Measurements from ENCODE around the gene LACTB.
A peak's percentile ranks its signal among the peaks of the same experiment; 100 is the strongest.

LACTB gene

GRCh38 chr15:63134245-63134985, 12.8 kb downstream of the LACTB start:
- DNase-seq = no peak

DNA sequence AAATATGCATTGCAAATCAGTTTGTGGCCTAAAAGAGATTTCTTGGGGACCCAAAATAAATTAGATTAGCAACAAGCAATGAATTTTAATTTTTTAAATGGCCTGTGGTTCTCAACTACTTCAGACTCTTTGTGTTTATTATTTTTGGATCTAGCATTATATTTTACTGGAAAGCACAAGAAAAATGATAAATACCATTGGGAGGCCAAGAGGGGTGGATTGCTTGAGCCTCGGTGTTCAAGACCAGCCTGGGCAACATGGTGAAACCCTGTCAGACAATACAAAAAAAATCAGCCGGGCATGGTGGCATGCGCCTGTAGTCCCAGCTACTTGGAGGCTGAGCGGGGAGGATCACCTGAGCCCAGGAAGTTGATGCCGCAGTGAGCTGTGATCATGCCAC, 13.6 kb downstream of the LACTB start:
- DNase-seq = no peak

GRCh38 chr15:63135804-63136203, 14.1 kb downstream of the LACTB start:
- no peak for DNase-seq

DNA sequence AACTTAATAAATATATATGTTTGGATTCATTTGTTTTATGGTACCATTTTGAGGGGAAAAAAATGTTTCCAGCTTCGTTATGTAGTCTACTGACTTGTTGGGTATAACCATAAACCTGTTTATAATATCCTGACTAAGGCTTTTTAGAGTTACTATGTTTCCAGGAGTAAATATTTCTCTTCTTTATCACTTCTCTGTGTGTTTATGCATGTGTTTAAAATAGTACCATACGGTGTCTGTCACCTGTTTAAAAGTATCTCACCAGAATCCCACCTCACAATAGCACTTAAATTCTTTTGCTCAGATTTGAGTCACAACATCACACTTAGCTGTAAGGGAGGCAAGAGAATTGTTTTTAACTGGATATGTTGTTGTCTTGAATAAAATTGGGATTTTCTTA, 15.1 kb downstream of the LACTB start:
- DNase-seq = no peak

GRCh38 chr15:63140936-63141335, 19.3 kb downstream of the LACTB start:
- DNase-seq = no peak

DNA sequence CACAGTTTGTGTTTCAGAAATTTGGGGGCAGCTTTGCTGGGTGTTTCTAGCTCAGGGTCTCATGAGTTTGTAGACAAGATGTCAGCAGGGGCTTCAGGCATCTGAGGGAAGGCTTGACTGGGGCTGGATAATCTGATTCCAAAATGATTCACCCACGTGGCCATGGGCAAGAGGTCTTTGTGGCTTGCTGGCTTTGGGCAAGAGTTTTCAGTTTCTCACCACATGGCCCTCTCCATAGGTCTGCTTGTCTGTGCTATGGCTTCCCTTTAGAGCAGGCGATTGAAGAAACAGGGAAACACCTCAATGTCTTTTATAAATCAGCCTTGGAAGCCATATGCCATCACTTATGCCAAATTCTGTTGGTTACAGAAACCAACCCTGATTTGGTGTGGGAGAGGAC, 23.8 kb downstream of the LACTB start:
- DNase-seq = no peak

DNA sequence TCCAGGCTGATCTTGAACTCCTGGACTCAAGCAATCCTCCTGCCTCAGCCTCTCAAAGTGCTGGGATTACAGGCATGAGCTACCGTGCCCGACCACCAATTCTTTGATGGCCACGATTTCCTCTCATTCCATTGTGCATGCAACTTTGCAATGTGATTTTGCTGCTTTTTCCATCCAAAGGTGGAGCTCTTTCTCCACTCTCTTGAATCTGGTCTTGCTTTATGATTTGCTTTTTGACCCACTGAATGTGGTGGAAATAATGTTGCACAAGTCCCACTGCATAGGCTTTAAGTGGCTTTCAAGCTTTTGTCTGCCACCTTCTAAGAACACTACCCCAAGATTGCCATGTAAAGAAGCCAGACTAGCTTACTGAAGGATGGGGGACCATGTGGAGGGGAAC, 25.0 kb downstream of the LACTB start:
- DNase-seq = no peak

DNA sequence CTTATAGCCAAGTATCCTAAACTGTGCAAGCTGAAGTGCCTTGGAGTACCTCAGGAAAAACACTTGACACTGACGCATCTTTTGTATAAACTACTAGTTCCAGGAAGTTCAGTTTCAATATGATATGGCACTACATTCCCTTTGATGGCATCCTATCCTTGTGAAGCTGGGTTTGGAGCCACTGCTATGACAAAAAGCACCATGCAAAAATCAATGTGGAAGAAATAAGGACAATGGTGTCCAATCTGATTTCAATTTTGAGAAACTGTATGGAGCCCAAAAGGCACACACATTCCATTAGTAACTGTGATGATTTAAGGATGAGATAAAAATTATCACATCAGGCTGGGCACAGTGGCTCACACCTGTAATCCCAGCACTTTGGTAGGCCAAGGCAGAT, 30.0 kb downstream of the LACTB start:
- no peak for DNase-seq

DNA sequence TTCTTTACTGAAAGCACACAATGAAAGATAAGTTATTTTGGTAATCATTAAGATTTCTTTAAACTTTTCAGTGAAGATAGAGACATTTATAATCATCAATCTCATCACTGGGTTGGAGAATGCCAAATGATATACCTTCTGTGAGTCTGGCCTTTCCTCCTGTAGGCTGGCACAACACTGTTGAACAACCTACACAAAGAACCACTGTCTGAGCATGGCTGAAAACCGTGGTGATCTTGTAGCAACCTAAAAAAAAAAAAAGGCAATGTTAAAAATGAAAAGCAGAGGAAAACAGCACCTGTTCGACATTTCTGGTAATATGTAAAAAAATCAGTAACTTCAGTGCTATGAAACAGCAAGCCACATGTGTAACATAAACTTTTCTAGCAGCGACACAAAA, 33.8 kb downstream of the LACTB start:
- DNase-seq = no peak

GRCh38 chr15:63156086-63156710, 34.5 kb downstream of the LACTB start:
- DNase-seq = no peak

- no peak for DNase-seq
Observed at GRCh38 chr15:63156755-63157117, 35.1 kb downstream of the LACTB start.

- DNase-seq = peak; percentile 82
Observed at GRCh38 chr15:63157118-63157843, 35.6 kb downstream of the LACTB start, which contains the start of gene RPS27L. TSS of gene RPS27L (minus strand) at chr15:63157477. CDS start at chr15:63157405, 72 bp downstream.

DNA sequence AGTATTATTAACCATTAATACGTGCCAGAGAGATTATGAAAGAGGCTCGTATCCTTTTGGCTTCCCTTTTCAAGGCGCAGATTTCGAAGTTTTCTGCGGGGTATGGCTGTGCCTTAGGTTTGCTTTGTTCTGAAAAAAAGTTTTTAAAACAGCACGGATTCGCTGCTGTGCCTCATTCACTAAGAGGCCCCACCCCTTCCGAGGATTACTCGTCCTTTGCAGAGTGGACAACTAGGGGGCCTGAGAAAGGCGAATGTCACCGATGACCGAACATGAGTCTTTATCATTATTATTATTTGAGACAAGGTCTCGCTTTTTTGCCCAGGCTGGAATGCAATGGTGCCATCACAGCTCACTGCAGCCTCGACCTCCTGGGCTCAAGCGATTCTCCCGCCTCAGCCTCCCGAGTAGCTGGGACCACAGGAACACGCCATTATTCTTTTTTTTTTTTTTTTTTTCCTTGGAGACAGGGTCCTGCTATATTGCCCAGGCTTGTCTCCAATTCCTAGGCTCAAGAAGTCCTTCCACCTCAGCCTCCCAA, 36.3 kb downstream of the LACTB start:
- DNase-seq = no peak

- DNase-seq = no peak
Observed at GRCh38 chr15:63160638-63161037, 39.0 kb downstream of the LACTB start.

DNA sequence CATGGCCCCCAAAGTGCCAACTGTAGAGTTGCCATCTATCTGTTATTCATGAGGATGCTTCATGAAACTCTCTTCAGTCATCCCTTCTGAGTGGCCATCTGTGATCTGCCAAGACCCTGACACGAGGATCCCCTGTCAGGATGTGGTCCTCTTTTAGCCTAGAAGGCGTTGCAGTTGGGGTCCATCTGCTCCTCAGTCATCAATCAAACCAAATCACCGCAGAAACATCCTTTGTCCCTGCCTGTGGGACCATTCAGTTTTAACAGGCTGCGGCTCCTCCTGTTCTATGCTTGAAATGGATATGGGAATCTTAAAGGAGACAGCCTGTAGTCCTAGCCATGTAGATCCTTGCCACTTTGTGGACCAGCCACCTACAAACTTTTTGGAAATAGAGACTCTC, 41.6 kb downstream of the LACTB start:
- DNase-seq = no peak

- DNase-seq = no peak
Observed at GRCh38 chr15:63165166-63165859, 43.7 kb downstream of the LACTB start.

GRCh38 chr15:63166219-63166618, 44.6 kb downstream of the LACTB start:
- DNase-seq = no peak

DNA sequence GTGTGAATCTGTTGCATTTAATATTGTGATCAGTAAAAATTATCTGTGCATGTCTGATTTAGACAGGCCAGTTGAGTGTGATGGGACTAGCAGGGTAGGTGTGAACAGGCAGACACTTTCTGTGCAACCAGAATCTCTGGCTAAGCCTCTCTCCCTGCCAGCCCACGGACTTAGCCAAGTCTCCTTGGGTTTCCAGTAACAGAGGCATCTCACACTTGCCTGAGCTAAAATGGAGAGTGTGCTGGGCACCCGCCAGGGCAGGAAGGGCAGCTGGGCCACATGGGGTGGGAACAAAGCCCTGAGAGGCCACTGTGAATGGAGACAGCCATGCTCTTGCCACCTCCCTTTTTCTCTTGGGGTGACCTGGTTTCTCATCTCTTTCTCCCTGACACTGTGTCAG, 48.1 kb downstream of the LACTB start:
- no peak for DNase-seq

GRCh38 chr15:63172376-63172775, 50.7 kb downstream of the LACTB start:
- DNase-seq = no peak

DNA sequence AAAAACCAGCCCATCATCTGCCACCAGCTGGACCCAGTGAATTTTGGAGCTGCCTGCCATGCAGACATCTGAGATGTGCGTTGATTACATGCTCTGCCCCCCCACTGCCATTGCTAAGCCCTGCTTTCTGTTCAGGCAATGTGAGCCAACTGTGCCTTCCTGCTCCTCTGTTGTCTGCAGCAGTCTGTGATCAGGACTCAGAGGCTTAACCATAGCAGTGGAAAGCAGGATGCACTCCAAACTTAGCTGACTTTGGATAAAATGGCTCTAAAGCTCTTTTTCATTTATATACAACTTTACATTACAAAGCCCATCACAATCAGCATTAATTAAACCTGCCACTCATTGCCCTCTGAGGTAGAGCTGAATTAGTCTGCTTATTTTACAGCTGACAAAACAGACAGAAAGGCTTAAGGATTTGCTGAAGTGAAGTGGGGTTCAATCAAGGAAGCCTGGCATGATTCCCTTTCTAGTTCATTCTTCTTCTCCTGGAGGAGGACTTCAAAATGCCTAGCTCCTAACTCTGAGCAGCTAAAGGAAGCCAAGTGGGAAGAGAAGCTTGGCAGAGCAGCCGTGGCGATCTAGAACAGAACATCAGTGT, 51.3 kb downstream of the LACTB start:
- no peak for DNase-seq

DNA sequence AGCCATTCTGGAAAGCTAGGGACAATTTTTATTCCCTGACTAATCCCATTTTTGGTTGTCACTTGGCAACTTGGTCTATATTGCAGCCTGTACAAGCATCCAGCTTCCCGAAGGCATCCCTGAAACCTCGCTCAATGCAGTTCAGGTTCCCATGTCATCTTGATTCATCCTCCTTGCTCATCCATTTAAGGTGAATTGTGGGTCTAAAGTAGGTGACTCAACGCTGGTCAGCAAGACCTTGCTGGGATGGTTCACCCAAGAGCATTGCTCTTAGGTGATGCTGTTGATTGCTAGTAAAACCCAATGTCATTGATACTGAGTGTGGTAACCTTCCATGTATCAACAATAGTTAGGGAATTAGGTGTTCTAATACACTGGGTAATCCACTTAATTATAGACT, 54.6 kb downstream of the LACTB start:
- no peak for DNase-seq

DNA sequence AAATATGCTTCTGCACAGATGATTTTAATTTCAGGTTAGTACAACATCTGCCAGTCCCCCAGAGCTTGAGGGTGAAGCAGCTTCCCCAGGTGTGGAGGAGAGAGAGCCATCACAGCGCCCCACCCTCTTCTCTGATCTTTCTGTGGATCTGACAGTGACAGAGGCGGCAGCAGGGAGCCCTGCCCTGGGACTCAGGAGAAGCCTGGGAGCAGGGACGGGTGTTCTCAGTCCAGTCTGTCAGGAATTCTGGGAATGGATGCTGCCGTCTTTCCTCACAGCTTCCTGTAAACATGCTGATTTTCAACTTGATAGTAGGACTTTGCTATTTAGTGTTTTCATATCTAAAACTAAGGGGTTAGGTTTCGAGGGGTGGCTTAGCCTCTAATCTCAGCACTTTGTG, 56.4 kb downstream of the LACTB start:
- no peak for DNase-seq

DNA sequence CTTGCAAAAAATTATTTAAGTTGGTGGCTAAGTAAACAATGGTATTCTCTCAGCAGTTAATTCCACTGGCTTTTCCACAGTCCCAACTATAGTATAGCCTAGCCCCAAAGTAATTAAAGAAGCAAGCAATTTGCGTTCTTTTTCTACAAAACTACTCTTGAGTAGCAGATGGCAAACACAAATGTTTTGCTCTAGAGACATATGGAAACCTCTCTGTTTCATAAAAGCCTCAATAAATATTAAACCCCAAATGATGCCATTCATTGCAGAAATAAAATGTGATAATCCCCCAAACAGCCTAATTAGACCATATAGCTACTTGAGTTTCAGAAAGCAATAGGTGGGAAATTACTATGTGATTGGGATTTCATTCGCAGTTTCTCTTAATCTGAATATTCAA, 59.1 kb downstream of the LACTB start:
- DNase-seq = no peak

All from NCI-H446 treated with DMSO at 0.1 percent for 48 hours (cell line).